ENCODE data around the gene RPN1. TPM values are rescaled to one million over a fixed set of nuclear protein-coding genes. Genes with fewer than 3 reads are reported as not detected.

RPN1 gene
- total and polyA plus RNA-seq, 2 of the 8 experiments (the other 6 are each of a cell fraction or from before 2014, with no cell fraction given): 165 to 211 TPM

DNA sequence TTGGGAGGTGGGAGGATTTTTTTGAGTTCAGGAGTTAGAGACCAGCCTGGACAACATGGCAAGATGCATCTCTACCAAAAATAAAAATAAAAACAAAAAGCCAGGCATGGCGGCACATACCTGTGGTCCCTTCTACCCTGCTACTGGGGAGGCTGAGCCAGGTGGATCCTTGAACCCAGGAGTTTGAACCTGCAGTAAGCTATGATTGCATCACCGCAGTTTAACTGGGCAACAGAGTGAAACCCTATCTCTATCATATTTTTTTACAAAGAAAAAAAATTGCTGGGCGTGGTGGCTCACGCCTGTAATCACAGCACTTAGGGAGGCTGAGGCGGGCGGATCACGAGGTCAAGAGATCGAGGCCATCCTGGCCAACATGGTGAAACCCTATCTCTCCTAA, 35.8 kb upstream of the RPN1 start:
- H2BK12ac ChIP-seq (ENCODE audit: low read depth, low read length): no peak overlapping the region
- WGBS, 2 experiments (ENCODE audit: extremely low coverage in 1 of 2, insufficient coverage in 1 of 2, insufficient read length in 1 of 2, insufficient replicate concordance in 2 of 2, low coverage in 1 of 2, low lambda C conversion rate in 2 of 2, missing lambda C conversion rate in 1 of 2): 88% methylated on average over 8 of the region's 8 CpGs; no CpG with 5 or more reads in 1 of the 2 experiments
- no peaks in the 10 kb centered on the region for H3K79me1 ChIP-seq (ENCODE audit: low read depth, low read length)
- H3K36me3 ChIP-seq (ENCODE audit: control insufficient read depth in 2 of 4, insufficient read depth in 4 of 4, low read length in 3 of 4): no peaks in the 10 kb centered on the region
- H2AK5ac ChIP-seq (ENCODE audit: low read depth, low read length): no peak overlapping the region
- ChIA-PET CTCF (ENCODE audit: partially characterized antibody) (interaction anchor here (0.6 to 1.7 kb wide), 5 partner anchors 58 to 159 kb away, joined by 3 to 4 read pairs (median 4); no protein-coding TSS in a partner anchor), POLR2A (ENCODE audit: partially characterized antibody) (interaction anchor here (1.3 to 2.1 kb wide), 2 partner anchors 21 to 27 kb away, joined by 3 to 8 read pairs; no protein-coding TSS in a partner anchor)
- no peaks in the 10 kb centered on the region for H4K20me1 ChIP-seq (replicated peaks in 1 of 2; ENCODE audit: control insufficient read depth in 1 of 2, insufficient read depth in 2 of 2, low read length in 2 of 2)
- no peak overlapping the region for H3K27ac ChIP-seq (ENCODE audit: low read depth, low read length)
- H3K18ac ChIP-seq (ENCODE audit: extremely low read depth, low read length): no peak overlapping the region
- H3K4me3 ChIP-seq (ENCODE audit: extremely low read depth in 1 of 4, insufficient read depth in 2 of 4, low read depth in 3 of 4, low read length in 4 of 4): no peak overlapping the region
- no peak overlapping the region for H3K14ac ChIP-seq (ENCODE audit: insufficient read length)
- H3K4ac ChIP-seq (replicated peaks; ENCODE audit: insufficient read length, low read depth, low read length): no peak overlapping the region
- H2BK20ac ChIP-seq (ENCODE audit: low read length): no peak overlapping the region
- no peak overlapping the region for H2BK15ac ChIP-seq (ENCODE audit: low read length)
- H3K9me3 ChIP-seq (ENCODE audit: insufficient read depth in 2 of 2, low read depth in 1 of 2, low read length in 1 of 2): no peaks in the 10 kb centered on the region
- H4K91ac ChIP-seq (replicated peaks; ENCODE audit: insufficient read length, low read length): no peak overlapping the region
- no peak overlapping the region for H2BK5ac ChIP-seq (ENCODE audit: low read depth, low read length)
- H3K9ac ChIP-seq (replicated peaks in 1 of 4; ENCODE audit: extremely low read depth in 1 of 4, low read depth in 3 of 4, low read length in 3 of 4): no peak overlapping the region
- no peak overlapping the region for H2AFZ ChIP-seq (ENCODE audit: low read length)
- no peaks in the 10 kb centered on the region for H3K23me2 ChIP-seq (ENCODE audit: low read depth, low read length)
- H3K4me1 ChIP-seq (replicated peaks in 1 of 4; ENCODE audit: control insufficient read depth in 3 of 4, insufficient read depth in 4 of 4, low read length in 3 of 4): no peaks in the 10 kb centered on the region
- no peak overlapping the region for H4K8ac ChIP-seq (ENCODE audit: extremely low read depth, insufficient read depth, low read length)
- no peaks in the 10 kb centered on the region for H3K27me3 ChIP-seq (replicated peaks in 1 of 4; ENCODE audit: control insufficient read depth in 3 of 4, extremely low read depth in 1 of 4, insufficient read depth in 3 of 4, low read length in 3 of 4)
- H3K4me2 ChIP-seq (ENCODE audit: insufficient read depth in 1 of 2, low read depth in 2 of 2, low read length in 2 of 2): no peak overlapping the region
- FAIRE-seq: no peak
- H3K56ac ChIP-seq (replicated peaks; ENCODE audit: insufficient read length, low read depth, low read length): no peak overlapping the region
- no peak overlapping the region for H4K5ac ChIP-seq (ENCODE audit: insufficient read length, low read depth, low read length)
- no peak overlapping the region for H2BK120ac ChIP-seq (replicated peaks; ENCODE audit: low read depth, low read length)
- H3K23ac ChIP-seq (ENCODE audit: insufficient read length): no peak overlapping the region
- no peaks in the 10 kb centered on the region for H3K79me2 ChIP-seq (ENCODE audit: control insufficient read depth in 1 of 2, insufficient read depth in 2 of 2, low read length in 2 of 2)
- no peak for DNase-seq (ENCODE audit: low read depth in 1 of 2, low spot score in 2 of 2)
- TF ChIP-seq FOSL1 (IDR thresholded peaks at IDR 0.05; ENCODE audit: insufficient read depth, low read depth, low read length) (no peak), RAD21 (IDR thresholded peaks at IDR 0.05 in 1 of 2, conservative IDR thresholded peaks at IDR 0.05 in 1 of 2; ENCODE audit: low read depth in 2 of 2, low read length in 2 of 2) (no peak)
